ENCODE data around the gene CRHR2.

DNA sequence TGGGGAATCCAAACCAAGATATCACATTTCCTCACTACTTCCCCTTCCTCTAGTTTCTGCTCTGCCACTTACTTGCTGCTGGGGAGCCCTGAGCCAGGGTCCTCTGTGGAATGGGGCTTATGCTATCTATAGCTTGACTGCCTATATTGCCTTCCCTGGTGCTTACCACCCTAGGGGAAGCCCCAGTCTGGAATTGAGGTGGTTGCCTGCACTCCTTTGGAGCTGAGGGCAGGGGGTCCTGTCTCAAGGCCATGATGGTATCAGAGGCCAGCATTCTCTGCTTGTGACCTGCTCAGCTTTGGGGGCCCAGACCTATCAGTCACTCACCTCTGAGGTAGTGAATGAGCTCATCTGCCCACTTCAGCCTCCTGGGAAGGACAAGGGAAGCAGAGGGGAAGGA is 40.4 kb upstream of the CRHR2 start:
- TF ChIP-seq, protein P1, sequence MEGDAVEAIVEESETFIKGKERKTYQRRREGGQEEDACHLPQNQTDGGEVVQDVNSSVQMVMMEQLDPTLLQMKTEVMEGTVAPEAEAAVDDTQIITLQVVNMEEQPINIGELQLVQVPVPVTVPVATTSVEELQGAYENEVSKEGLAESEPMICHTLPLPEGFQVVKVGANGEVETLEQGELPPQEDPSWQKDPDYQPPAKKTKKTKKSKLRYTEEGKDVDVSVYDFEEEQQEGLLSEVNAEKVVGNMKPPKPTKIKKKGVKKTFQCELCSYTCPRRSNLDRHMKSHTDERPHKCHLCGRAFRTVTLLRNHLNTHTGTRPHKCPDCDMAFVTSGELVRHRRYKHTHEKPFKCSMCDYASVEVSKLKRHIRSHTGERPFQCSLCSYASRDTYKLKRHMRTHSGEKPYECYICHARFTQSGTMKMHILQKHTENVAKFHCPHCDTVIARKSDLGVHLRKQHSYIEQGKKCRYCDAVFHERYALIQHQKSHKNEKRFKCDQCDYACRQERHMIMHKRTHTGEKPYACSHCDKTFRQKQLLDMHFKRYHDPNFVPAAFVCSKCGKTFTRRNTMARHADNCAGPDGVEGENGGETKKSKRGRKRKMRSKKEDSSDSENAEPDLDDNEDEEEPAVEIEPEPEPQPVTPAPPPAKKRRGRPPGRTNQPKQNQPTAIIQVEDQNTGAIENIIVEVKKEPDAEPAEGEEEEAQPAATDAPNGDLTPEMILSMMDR (IDR thresholded peaks at IDR 0.05): no peak
- TF ChIP-seq POLR2A (IDR thresholded peaks at IDR 0.05) (no peak), POLR2AphosphoS5 (IDR thresholded peaks at IDR 0.05) (no peak)
